Measurements from ENCODE around the gene ZIC2. TPM values are rescaled to one million over a fixed set of nuclear protein-coding genes. Genes with fewer than 3 reads are reported as not detected.

ZIC2 gene
- total and polyA plus RNA-seq, 12 donors: not detected

DNA sequence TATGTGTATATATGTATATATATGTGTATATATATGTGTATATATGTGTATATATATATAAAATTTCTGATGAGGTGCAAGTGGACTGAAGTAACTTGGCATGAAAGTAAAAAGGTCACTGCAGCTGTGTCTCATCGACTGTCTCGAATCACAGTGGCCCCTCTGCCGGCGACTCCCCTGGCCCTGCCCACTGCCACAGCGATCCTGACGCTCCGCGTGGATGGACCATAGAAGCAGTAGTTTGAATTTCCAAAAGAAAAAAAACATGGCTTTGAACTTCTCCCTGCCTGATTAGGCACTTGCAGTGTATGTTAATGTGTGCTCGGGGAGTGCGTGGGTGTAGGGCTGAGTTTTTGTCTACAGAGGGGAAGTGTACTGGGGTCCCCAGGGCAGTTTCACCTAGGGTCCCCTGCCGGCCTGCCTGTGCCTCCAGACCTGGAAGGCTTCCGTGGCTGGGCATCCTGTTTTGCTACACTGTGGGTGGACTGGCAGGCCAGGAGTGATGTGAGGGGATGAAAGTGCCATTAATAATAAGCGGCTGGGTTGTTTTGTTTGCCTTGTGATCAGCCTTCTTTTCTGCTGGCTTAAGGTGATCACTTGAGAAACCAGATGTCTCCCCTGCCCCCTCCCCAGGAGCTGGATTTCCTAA lies 20.8 kb upstream of the ZIC2 start:
- DNase-seq: no peak
- Histone ChIP-seq H3K9me3 (no peaks in the 10 kb centered on the region), H3K4me3 (no peak overlapping the region), H3K27me3 (peaks cover 41 to 100% (median 100%) of the 10 kb centered on the region in 7 donors), H3K36me3 (no peaks in the 10 kb centered on the region), H3K4me1 (peaks cover 14 to 36% (median 33%) of the 10 kb centered on the region in 9 donors), H3K27ac (no peak overlapping the region)
- 10% methylated on average over 13 of the region's 13 CpGs for WGBS, 2 donors
- no peak for ATAC-seq
- intact Hi-C loops (cut with DNase I): no loop called here
- TF ChIP-seq, protein P1, sequence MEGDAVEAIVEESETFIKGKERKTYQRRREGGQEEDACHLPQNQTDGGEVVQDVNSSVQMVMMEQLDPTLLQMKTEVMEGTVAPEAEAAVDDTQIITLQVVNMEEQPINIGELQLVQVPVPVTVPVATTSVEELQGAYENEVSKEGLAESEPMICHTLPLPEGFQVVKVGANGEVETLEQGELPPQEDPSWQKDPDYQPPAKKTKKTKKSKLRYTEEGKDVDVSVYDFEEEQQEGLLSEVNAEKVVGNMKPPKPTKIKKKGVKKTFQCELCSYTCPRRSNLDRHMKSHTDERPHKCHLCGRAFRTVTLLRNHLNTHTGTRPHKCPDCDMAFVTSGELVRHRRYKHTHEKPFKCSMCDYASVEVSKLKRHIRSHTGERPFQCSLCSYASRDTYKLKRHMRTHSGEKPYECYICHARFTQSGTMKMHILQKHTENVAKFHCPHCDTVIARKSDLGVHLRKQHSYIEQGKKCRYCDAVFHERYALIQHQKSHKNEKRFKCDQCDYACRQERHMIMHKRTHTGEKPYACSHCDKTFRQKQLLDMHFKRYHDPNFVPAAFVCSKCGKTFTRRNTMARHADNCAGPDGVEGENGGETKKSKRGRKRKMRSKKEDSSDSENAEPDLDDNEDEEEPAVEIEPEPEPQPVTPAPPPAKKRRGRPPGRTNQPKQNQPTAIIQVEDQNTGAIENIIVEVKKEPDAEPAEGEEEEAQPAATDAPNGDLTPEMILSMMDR (IDR thresholded peaks at IDR 0.05): no peak

DNA sequence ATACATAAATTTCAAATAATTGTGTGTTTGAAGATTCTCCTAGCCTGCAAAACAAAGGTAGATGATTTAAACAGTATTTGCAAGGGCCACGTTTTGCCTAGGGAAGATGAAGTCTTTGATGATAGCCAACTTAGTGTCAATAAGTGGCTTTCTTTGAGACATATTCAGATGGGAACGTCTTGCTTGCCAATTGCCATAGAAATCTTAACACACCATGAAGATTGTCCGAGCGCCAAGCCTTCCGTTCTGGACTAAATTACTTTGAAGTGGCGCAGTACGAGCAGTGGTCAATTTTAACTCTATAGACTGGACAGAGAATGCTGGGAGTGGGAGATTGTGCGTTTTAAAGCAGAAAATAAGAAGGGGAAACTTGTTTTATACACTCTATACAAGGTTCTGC lies 19.9 kb upstream of the ZIC2 start:
- no peak overlapping the region for H3K4me3 ChIP-seq
- intact Hi-C loops (cut with DNase I): no loop called here
- H3K27ac ChIP-seq: no peak overlapping the region
- H3K36me3 ChIP-seq: no peaks in the 10 kb centered on the region
- H3K9me3 ChIP-seq: no peaks in the 10 kb centered on the region
- no peak for ATAC-seq
- H3K4me1 ChIP-seq: peaks cover 6 to 28% (median 24%) of the 10 kb centered on the region in 9 donors
- WGBS, 2 donors: 54 to 58% methylated on average over 8 of the region's 8 CpGs
- peaks cover 32 to 100% (median 100%) of the 10 kb centered on the region in 7 donors for H3K27me3 ChIP-seq
- TF ChIP-seq, protein P1 (IDR thresholded peaks at IDR 0.05): no peak
- DNase-seq: no peak

DNA sequence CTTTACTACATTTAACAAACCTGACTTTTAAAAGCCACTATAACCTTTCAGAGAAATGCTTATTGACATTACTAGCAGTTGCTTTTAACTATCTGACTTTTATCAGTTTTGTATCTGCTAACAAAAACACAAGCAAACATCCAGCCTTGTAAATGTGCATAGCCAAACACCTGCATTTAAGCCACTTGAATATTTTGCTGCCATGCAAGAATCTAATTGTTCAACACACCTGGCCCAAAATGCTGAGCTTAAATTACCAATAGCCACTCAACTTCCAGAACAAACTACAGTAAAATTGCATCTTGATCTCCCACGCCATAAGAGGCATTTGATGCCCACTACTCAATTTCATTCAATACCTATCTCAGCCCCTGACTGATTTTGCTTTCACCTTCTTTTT lies 19.3 kb upstream of the ZIC2 start:
- no peaks in the 10 kb centered on the region for H3K36me3 ChIP-seq
- 66 to 81% methylated on average over 1 of the region's 1 CpG for WGBS, 2 donors
- no peak for ATAC-seq
- peaks cover 28 to 100% (median 100%) of the 10 kb centered on the region in 7 donors for H3K27me3 ChIP-seq
- TF ChIP-seq, protein P1 (IDR thresholded peaks at IDR 0.05): no peak
- no peak for DNase-seq
- no peak overlapping the region for H3K4me3 ChIP-seq
- H3K27ac ChIP-seq: no peak overlapping the region
- H3K4me1 ChIP-seq: peaks cover under 1 to 22% (median 18%) of the 10 kb centered on the region in 9 donors
- intact Hi-C loops (cut with DNase I): no loop called here
- H3K9me3 ChIP-seq: no peaks in the 10 kb centered on the region

DNA sequence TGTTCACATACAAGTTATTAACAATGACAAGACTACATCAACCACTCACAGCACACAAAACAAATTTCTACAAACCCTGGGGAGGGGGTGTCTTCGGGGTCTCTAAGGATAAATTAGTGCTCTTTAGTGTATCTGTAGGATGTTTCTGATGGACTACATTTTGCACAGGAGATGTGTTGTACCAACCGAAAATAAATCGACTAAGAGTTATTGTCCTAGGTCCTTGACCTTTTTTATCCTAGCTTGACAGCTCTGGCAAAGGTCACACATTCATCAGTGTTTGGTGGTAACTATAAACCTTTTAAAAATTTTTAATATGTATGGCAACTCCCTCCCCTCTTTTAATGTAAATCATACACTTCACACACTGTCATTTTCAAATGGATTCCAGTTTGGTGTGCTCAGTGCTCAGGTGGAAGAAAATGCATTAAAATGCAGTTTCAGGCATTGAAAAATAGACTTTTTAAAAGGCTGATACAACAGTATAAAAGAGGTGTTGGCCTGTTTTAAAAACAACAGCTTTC lies 17.7 kb upstream of the ZIC2 start:
- Histone ChIP-seq H3K27ac (no peak overlapping the region), H3K36me3 (no peaks in the 10 kb centered on the region), H3K4me3 (no peak overlapping the region), H3K27me3 (peaks cover 27 to 100% (median 100%) of the 10 kb centered on the region in 7 donors), H3K4me1 (peaks cover 4 to 26% (median 22%) of the 10 kb centered on the region in 9 donors), H3K9me3 (no peaks in the 10 kb centered on the region)
- TF ChIP-seq, protein P1 (IDR thresholded peaks at IDR 0.05): no peak
- intact Hi-C loops (cut with DNase I): no loop called here
- WGBS, 2 donors: 66 to 75% methylated on average over 3 of the region's 3 CpGs
- DNase-seq: no peak
- ATAC-seq: no peak
